GM19467 (cell line): ENCODE data around the gene ZBTB7A.

Experiments
- ATAC-seq: cut with Tn5 transposase; IDR thresholded peaks from one replicate; pipeline ENCODE4 v1.9.1; 2021; ENCODE audit warnings: mild to moderate bottlenecking, moderate library complexity; ENCODE audit not compliant: unreplicated experiment

ZBTB7A gene

DNA sequence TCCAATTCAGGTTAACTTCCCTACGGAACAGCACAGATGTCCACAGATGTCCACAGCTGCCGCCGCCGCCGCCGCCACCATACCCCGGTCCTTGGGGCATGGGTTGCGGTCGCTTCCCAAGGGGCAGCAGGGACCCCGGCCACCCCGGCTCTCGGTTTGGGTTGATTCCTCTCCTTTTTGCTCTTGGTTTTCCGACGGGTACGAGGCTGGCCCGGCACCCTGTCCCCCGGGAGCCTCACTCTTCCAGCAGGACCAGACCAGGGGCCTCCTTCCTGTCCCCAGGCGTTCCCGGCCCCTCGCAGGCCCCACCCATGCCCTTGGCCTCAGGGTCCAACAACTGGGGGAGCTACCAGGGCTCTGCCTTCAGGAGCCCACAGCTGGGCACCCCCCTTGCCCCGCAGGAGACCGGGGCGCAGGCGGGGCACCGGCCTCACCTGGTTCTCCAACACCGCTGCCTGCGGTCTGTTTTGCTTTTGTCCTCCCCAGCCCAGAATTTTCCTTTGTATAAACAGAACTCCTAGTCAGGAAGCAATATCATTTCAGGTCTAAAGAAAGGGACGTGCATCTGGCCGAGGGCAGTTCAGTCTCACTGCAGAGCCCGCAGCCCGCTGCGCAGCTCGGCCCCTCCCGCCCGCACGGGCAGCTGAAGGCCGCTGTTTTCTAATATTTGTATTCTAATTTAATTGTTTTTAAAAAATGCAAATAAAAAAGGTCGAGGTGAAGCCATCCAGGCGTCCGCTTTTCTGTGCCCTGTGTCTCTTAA, 27.9 kb downstream of the ZBTB7A start:
- ATAC-seq: no peak

DNA sequence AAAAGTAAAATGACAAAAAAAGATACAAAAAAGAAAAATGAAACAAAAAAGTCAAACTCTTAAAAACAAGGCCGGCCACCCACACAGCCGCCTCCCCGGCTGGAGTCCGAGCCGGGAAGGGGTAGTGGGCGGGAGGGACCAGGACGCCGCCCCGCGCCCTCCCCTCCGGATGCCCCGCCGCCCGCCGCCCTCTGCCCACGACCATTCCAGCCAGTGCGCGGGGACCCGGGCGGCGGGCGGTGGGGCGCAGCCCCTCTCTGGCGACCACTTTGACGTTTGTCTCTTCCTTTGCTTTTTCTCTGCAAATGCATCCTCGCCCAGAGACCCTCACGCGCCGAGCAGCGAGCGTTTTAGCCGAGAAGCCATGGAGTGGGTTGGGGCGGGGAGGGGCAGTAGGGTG, 28.6 kb downstream of the ZBTB7A start:
- ATAC-seq: no peak

DNA sequence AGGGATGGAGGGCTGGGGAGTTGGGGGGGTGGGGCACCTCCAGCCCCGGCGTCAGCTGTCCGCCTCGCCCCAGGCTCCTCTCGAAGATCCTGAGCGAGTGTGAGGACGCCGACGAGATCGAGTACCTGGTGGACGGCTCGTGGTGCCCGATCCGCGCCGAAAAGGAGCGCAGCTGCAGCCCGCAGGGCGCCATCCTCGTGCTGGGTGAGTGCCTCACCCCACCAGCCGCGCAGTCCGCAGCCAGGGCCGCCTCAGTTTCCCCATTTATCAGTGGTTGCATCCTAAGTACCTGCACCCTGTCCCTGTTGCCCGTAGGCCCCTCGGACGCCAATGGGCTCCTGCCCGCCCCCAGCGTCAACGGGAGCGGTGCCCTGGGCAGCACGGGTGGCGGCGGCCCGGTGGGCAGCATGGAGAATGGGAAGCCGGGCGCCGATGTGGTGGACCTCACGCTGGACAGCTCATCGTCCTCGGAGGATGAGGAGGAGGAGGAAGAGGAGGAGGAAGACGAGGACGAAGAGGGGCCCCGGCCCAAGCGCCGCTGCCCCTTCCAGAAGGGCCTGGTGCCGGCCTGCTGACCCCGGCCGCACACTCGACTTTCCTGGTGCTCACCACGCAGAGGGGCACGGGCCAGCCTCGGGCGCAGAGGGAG, 29.3 kb downstream of the ZBTB7A start:
- ATAC-seq: no peak

DNA sequence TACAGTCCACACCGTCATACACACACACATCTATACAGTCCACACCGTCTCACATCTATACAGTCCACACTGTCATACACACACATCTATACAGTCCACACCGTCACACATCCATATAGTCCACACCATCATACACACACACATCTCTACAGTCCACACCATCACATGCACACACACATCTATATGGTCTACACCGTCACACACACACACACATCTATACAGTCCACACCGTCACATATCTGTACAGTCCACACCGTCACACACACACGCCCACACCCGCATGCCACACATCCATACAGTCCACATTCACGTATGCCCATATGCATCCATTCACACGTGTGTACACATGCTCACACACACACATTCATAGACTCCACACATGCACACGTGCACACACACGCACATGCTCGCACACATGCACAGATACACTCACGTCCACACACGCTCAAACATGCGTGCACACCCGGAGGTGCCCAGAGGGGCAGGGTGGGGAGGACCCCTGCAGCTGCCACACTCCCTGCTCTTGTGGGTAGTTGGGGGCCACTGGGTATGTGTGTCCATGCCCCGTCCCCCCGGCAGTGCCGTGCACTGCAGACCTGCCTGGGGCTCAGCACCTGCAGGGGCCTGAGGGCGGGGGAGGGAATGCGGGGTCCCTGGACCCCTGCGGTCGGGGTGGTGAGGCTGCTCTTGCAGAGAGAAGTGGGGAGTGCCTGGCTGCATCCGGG, 30.0 kb downstream of the ZBTB7A start:
- ATAC-seq: no peak

DNA sequence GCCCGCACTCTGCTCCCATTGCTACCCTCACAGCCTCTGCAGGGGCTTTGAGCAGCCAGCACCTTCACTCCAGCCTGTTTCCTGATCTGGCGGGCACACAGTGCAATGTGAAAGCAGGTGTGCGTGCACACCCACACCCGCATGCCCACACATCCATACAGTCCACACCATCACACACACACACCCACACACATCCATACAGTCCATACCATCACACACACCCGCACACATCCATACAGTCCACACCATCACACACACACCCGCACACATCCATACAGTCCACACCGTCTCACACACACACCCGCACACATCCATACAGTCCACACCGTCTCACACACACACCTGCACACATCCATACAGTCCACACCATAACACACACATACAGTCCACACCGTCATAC, 31.1 kb downstream of the ZBTB7A start:
- ATAC-seq: no peak

DNA sequence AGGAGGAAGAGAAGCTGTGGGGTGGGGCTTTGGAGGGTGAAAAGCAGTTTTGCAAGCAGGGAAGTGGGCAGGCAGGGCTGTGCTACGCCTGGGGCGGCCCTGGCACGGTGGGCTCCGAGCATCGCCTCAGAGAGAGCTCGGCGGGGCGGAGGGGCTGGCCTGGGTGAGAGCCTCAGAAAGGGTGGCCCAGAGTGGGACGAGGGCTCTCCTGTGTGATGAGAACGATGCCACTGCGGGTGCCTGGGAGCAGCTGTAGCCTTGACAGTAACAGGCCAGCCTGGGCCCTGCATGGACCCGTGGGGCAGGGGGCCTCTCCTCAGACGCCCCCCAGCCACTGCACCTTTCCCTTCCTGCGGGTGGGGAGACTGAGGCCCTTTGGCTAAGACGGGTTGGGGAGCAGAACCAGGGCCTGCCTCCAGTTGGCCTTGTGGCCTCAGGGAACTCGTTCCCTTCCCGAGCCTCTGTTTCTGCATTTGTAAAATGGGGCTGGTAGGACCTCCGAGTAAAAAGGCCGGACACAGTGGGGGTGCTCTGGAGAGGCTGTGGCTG, 31.6 kb downstream of the ZBTB7A start:
- no peak for ATAC-seq

DNA sequence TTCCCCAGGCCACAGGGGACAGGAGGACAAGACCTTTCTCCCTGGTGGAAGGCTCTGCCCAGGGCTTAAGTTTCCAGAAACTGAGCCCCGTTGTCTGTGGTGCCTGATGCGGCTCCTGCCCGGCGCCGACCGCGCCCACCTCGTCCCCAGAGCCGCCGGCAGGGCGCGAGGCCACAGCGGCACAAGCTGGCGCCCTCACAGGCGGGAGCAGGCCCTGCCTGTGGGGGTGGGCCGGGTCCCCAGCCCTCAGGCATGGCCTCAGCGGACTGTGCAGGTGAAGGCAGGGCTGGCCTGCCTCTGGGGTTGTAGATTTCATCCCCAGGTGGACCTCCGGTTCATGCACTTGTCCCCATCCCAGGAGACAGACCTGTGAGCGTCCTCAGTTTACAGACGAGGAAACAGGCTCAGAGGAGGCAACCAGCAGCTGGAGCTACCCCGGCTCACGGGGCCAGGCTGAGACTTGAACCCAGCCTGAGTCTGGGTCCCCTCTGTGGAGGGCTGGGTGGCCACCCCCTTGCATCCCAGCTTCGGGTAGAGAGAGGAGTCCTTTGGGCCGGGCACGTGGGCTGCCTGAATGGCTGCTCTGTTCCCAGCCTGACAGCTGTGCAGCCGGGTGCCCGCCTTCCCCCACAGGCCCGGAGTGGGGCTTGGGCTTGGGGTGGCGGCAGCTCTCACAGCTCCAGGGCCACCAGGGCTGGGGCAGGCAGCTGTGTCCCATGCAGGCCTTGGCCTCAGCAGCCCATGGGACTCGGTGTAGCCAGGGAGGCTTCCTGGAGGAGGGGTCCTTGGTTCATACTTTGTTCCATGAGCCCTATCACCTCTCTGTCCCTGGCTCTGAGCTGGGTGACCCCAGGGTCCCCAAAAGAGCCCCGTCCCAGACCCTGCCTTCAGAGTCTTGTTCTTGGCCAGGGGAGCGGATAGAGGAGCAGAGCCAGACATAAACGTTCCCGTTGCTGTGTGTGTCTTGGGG, 32.4 kb downstream of the ZBTB7A start:
- no peak for ATAC-seq

DNA sequence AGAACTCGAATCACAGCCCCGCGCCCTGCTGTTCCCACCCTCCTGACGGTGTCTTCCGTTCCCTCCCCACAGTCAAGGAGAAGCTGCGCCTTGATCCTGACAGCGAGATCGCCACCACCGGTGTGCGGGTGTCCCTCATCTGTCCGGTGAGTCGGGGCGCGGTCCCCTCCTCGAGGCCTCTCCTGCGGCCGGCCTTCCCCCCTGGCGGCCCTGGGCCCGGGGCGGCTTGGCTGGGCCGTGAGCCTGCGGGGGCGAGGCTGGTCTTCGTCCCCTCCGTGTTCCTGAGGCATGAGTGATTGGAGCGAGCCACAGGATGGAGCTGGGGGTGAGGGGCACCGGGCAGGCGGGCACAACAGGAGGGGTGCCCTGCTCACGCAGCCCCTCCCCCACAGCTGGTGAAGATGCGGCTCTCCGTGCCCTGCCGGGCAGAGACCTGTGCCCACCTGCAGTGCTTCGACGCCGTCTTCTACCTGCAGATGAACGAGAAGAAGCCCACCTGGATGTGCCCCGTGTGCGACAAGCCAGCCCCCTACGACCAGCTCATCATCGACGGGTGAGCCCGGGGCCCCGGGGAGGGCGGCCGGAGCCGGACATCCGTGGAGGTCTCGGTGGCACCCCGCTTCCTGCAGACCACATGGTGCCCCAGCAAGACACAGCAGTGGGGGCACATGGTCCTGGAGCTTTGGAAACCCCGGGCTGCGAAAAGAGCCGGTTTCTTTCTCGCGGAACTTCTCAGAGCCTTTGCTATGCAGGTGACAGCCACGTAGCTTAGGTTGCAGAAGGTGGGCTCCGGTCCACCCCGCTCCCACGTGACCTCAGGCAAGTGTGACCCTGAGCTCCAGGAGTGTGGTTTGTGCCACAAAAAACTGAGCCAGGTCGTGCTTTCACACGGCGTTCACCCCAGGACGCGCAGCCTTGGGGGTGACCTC, 33.4 kb downstream of the ZBTB7A start:
- no peak for ATAC-seq

DNA sequence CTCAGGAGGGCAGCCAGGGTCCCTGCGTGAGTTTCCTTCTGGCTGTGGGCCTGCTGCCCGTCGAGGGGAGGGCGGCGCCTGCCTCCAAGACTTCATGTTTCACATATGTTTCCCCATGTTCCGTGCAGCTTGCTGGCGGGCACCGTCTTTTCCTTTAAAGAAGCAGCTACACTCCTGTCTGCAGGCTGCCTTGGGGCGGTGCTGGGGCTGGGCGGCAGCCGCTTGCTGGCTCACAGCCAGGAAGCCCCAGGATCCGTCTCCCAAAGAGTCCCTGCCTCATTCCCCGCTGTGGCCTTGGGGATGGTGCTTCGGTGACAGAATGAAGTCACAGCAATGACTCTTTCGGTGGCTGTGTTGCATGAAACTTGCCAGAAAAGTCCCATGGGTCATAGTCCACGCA, 34.3 kb downstream of the ZBTB7A start:
- no peak for ATAC-seq

DNA sequence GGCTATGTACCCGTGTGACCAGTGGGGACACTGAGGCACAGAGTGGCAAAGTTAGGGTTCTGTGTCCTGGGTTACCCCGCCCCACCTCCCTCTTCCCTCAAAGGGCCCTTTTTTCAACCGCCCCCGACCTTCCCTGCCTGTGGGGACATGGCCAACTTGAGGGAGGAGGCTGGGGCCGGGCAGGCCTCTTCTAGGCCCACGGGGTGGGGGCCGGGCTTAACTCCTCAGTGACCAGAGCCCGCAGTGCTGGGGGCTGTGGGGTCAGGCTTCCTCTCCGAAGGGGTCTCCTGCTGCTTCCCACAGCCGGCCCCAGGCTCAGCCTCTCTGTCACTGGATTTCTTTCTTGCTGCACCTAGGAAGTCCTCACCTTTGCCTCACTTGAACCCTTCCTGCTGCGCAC, 35.3 kb downstream of the ZBTB7A start:
- ATAC-seq: no peak

DNA sequence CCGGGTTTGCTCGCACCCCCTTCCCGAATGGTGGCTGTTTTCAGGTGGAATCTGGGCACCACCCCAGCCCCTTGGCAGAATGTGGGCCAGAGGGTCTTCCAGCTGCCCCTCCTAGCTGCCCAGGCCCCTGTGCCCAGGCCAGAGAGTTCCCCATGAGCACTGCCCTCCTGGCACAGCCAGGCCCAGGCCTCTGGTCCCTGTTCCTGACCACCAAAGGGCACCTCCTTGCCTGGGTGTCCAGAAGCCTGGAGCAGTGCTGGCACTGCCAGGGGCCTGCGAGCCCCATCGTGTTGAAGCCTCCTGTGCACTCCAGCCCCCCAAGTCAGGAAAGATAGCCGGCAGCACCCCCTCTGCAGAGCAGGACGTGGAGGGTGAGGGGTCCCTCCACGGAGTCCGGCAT, 35.7 kb downstream of the ZBTB7A start:
- ATAC-seq: no peak

DNA sequence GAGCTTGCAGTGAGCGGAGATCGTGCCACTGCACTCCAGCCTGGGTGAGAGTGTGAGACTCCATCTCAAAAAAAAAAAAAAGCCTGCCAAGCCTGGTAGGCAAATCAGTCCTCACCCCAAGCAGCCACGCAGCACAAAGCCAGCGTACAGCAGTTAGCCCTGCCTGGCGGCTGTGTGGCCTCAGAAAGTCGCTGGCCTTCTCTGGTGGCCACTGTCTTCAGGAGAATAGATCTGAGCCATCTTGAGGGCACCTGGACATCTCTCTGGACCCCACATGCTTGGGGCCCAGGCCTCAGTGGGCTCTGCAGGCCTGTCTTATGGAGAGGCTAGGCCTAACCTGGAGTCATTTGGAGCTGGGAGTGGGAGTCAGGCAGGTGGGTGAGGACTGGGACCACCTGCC, 36.1 kb downstream of the ZBTB7A start:
- ATAC-seq: no peak

DNA sequence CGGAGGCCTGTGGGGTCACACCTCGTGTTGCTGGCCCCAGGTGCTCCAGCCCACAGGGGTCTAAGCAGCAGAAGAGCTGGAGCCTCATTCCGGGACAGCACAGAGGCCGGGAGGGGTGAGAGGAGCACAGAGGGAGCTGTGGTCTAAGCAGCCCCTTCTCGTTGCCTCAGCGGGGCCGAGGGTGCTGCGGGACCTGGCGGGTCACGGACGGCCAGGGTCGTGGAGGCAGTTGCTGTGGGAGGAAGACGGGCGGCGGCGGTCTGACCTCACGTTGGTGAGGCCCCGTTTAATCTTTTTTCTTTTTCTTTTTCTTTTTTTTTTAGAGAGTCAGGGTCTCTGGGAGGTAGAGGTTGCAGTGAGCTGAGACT, 37.5 kb downstream of the ZBTB7A start:
- no peak for ATAC-seq

DNA sequence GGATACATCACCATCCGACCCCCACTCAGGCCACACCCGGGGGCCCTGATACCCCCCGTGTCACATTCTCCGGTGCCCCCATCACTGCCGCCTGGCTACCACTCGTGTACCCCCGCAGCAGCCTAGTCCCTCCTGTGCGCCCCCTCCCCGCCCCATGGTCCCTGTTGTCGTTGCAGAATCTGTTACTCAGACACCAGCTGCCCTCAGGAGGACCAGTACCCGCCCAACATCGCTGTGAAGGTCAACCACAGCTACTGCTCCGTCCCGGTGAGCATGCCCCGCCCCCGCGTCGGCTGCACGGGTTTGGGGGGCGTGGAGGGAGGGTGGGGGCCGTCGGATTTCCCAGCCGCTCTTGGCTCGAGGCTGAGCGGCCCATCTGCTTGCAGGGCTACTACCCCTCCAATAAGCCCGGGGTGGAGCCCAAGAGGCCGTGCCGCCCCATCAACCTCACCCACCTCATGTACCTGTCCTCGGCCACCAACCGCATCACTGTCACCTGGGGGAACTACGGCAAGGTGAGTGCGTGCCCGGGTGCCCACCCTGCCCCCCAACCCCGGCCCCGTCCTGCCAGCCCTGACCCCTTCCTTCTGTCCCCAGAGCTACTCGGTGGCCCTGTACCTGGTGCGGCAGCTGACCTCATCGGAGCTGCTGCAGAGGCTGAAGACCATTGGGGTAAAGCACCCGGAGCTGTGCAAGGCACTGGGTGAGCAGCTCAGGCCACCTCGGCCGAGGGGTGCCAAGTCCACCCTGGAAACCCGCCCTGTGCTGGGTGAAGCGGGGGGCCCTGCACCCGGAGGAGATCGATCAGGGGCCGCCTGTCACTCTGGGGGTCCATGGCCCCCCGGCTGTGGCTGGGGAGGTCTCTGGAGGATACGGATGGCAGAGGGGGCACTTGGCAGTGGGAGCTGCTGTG, 38.1 kb downstream of the ZBTB7A start:
- no peak for ATAC-seq

DNA sequence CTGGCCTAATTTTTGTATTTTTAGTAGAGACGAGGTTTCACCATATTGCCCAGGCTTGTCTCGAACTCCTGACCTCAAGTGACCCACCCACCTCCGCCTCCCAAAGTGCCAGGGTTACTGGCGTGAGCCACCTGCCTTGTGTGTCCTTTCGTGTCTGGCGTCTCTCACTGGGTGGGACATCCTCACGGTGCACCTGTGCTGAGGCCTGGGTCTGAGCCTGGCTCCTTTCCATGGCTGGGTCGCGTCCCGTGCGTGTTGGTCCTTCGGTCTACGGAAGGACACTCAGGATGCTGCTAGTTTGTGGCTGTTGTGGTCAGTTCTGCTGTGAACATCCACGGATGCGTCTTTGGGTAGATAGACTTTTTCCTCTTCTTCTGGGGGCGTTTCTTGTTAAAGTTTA, 39.6 kb downstream of the ZBTB7A start:
- ATAC-seq: no peak

DNA sequence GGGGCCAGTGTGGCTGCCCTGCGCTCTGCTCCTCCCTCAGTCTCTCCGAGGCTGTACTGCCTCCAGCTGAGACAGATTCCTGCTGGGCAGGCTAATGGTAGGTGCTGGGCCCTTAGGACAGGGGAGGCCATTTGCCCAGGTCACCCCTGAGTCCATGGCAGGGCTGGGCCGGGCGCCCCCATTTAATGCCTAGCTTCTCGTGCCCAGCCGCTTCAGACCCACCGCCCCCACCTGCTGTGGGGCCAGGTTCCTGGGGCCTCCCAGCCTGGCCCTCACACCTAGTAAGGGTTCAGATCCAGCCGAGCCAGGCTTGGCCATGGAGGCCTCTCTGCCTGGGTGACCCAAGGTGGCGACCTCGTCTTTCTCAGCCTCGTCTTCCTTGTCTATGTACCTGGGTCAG, 41.4 kb downstream of the ZBTB7A start:
- ATAC-seq: no peak

DNA sequence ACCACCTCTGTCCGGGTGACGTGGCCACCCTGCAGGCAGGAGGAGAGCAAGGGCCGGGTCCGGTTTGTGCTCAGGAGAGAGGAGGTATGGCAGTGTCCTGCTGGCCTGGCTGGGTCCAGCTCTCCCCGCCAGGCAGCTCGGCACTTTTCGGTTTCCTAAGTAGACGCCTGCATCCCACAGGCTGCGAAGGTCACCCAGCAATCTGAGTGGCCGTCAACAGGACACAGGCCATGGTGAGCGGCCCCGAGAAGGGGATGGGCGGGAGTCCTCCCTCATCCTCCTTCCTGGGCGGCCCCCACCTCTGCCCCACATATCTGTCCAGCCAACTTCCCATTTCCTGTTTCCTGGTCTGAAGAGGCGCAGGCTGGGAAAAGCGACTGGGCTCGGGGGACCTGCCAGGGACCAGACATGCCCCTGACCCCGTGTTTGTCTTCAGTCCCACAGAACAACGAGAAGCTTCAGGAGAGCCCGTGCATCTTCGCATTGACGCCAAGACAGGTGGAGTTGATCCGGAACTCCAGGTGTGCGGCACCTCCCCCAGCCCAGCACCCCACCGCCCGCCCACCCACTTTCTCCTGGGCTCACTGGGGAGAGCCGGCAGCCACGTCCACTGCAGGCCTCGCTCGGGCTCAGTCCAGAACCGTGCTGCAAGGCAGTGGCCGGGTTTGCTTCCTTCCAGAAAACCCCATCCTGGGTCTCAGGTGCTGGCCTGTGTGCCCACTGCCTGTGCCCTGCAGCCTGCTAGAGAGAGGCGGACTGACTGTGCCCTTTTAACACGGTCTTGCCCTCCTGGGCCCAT, 42.9 kb downstream of the ZBTB7A start:
- no peak for ATAC-seq

DNA sequence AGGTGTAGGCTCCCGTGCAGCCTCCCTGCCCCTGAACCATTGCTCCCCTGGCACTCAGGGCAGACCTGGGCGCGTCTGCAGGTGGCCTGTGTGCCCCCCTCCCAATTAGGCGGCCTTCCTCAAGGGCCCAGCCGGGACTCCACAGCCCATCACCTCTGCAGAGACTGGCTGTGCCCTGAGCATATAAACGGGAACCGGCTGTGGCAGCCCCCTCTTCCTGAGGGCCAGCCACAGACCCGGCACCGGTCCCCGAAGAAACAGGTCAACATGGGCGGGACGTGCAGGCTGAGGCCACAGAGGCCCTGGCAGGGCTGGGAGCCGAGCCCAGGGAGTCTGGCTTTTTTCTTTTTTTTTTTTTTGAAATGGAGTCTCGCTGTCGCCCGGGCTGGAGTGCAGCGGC, 47.1 kb downstream of the ZBTB7A start:
- no peak for ATAC-seq
